HEK293 (cell line): ENCODE measurements around the gene MYLK4.
A peak's percentile ranks its signal among the peaks of the same experiment; 100 is the strongest.

Source experiments
- CTCF ChIA-PET: fragments of 350-600 bp; formaldehyde crosslinking; extraction: SDS; loops from one replicate; lab custom pipeline; 2021; ENCODE audit warnings: antibody characterized with exemption; lab: Yijun Ruan, JAX
- POLR2A ChIA-PET: fragments of 300-600 bp; formaldehyde crosslinking; extraction: SDS; loops from one replicate; lab custom pipeline; 2020; ENCODE audit warnings: antibody characterized with exemption, inconsistent platforms; lab: Yijun Ruan, JAX
- H3K27ac ChIP-seq: fragments of 200-500 bp; sonication (Bioruptor generic); 2 replicates; pipeline ENCODE4 v1.5.1; 2014; ENCODE audit warnings: low read depth, low read length, control low read depth, inconsistent platforms; ENCODE audit errors: extremely low read depth
- H3K36me3 ChIP-seq, 2 experiments: fragments of 200-500 bp in 1 of 2; sonication (Bioruptor generic) in 1 of 2; 1 replicate in 1 of 2; 2 replicates in 1 of 2; pipeline ENCODE4 v1.5.1; 2014 to 2017; ENCODE audit warnings: inconsistent platforms in 2 of 2, low read length in 2 of 2; ENCODE audit not compliant: control insufficient read depth in 2 of 2, insufficient read depth in 1 of 2
- H3K4me1 ChIP-seq: fragments of 200-500 bp; sonication (Bioruptor generic); 2 replicates; pipeline ENCODE4 v1.5.1; 2014; ENCODE audit warnings: mild to moderate bottlenecking, low read length, inconsistent platforms; ENCODE audit not compliant: control insufficient read depth, insufficient read depth
- H3K4me3 ChIP-seq: 2 replicates; pipeline ENCODE4 v1.5.1; 2011; ENCODE audit warnings: low read depth, mild to moderate bottlenecking, control low read depth, low read length, moderate library complexity
- H3K9me3 ChIP-seq: fragments of 200-500 bp; sonication (Bioruptor generic); 2 replicates; pipeline ENCODE4 v1.5.1; 2014; ENCODE audit warnings: low read depth, low read length, inconsistent platforms; ENCODE audit not compliant: control insufficient read depth, insufficient read depth
- CTCF ChIP-seq: fragments of 450-650 bp; formaldehyde crosslinking; IDR thresholded peaks from 2 replicates; pipeline ENCODE4 v1.5.1; 2016; ENCODE audit warnings: missing biosample characterization, missing genetic modification characterization
- GLIS1 ChIP-seq: fragments of 450-650 bp; formaldehyde crosslinking; IDR thresholded peaks from 2 replicates; pipeline ENCODE4 v1.5.1; 2016; ENCODE audit warnings: missing biosample characterization, missing genetic modification characterization
- INSM2 ChIP-seq: fragments of 450-650 bp; formaldehyde crosslinking; IDR thresholded peaks from 2 replicates; pipeline ENCODE4 v1.5.1; 2016; ENCODE audit warnings: missing biosample characterization, missing genetic modification characterization
- KLF16 ChIP-seq: fragments of 450-650 bp; formaldehyde crosslinking; IDR thresholded peaks from 2 replicates; pipeline ENCODE4 v1.5.1; 2017; ENCODE audit warnings: missing biosample characterization, missing genetic modification characterization
- SALL2 ChIP-seq: fragments of 450-650 bp; formaldehyde crosslinking; IDR thresholded peaks from 2 replicates; pipeline ENCODE4 v1.5.0; 2017; ENCODE audit warnings: missing biosample characterization, mild to moderate bottlenecking, missing genetic modification characterization, borderline replicate concordance
- SP3 ChIP-seq: fragments of 450-650 bp; formaldehyde crosslinking; IDR thresholded peaks from 2 replicates; pipeline ENCODE4 v1.5.1; 2016; ENCODE audit warnings: missing biosample characterization, missing genetic modification characterization
- ZBTB17 ChIP-seq: fragments of 450-650 bp; formaldehyde crosslinking; IDR thresholded peaks from 2 replicates; pipeline ENCODE4 v1.5.1; 2016; ENCODE audit warnings: missing biosample characterization, missing genetic modification characterization
- ZBTB26 ChIP-seq: fragments of 450-650 bp; formaldehyde crosslinking; optimal IDR thresholded peaks from 2 replicates; pipeline ENCODE3; 2016; ENCODE audit warnings: missing biosample characterization, mild to moderate bottlenecking, missing genetic modification characterization
- ZBTB8A ChIP-seq: fragments of 450-650 bp; formaldehyde crosslinking; IDR thresholded peaks from 2 replicates; pipeline ENCODE4 v1.5.1; 2016; ENCODE audit warnings: missing biosample characterization, missing genetic modification characterization
- ZEB2 ChIP-seq: fragments of 450-650 bp; formaldehyde crosslinking; IDR thresholded peaks from 2 replicates; pipeline ENCODE4 v1.5.1; 2016; ENCODE audit warnings: missing biosample characterization, missing genetic modification characterization
- ZNF10 ChIP-seq: fragments of 450-650 bp; formaldehyde crosslinking; IDR thresholded peaks from 2 replicates; pipeline ENCODE4 v1.5.1; 2017; ENCODE audit warnings: missing biosample characterization, missing genetic modification characterization
- ZNF2 ChIP-seq: fragments of 450-650 bp; formaldehyde crosslinking; IDR thresholded peaks from 2 replicates; pipeline ENCODE4 v1.5.1; 2016; ENCODE audit warnings: missing biosample characterization, missing genetic modification characterization
- ZNF221 ChIP-seq: fragments of 450-650 bp; formaldehyde crosslinking; IDR thresholded peaks from 2 replicates; pipeline ENCODE4 v1.5.1; 2017; ENCODE audit warnings: missing biosample characterization, missing genetic modification characterization, borderline replicate concordance
- ZNF341 ChIP-seq: fragments of 450-650 bp; formaldehyde crosslinking; IDR thresholded peaks from 2 replicates; pipeline ENCODE4; 2016; ENCODE audit warnings: low read depth, missing biosample characterization, missing genetic modification characterization
- ZNF354C ChIP-seq: fragments of 450-650 bp; formaldehyde crosslinking; IDR thresholded peaks from 2 replicates; pipeline ENCODE4 v1.5.1; 2016; ENCODE audit warnings: missing biosample characterization, missing genetic modification characterization, low read depth, borderline replicate concordance
- ZNF366 ChIP-seq: fragments of 450-650 bp; formaldehyde crosslinking; conservative IDR thresholded peaks from 2 replicates; pipeline ENCODE4 v1.5.1; 2016; ENCODE audit warnings: missing biosample characterization, missing genetic modification characterization
- ZNF510 ChIP-seq: fragments of 450-650 bp; formaldehyde crosslinking; IDR thresholded peaks from 2 replicates; pipeline ENCODE4 v1.5.1; 2018; ENCODE audit warnings: mild to moderate bottlenecking, missing genetic modification characterization, missing biosample characterization; ENCODE audit not compliant: insufficient replicate concordance
- ZNF571 ChIP-seq: fragments of 450-650 bp; formaldehyde crosslinking; IDR thresholded peaks from 2 replicates; pipeline ENCODE4 v1.5.0; 2017; ENCODE audit warnings: missing biosample characterization, missing genetic modification characterization
- ZNF654 ChIP-seq: fragments of 450-650 bp; formaldehyde crosslinking; IDR thresholded peaks from 2 replicates; pipeline ENCODE4 v1.5.1; 2016; ENCODE audit warnings: low read depth, missing biosample characterization, missing genetic modification characterization
- ZNF670 ChIP-seq: fragments of 450-650 bp; formaldehyde crosslinking; IDR thresholded peaks from 2 replicates; pipeline ENCODE4 v1.5.1; 2016; ENCODE audit warnings: missing biosample characterization, missing genetic modification characterization, low read depth
- ZNF837 ChIP-seq: fragments of 450-650 bp; formaldehyde crosslinking; IDR thresholded peaks from 2 replicates; pipeline ENCODE4 v1.5.1; 2016; ENCODE audit warnings: missing biosample characterization, missing genetic modification characterization
- TF ChIP-seq, protein P1 (sequence below): fragments of 450-650 bp; formaldehyde crosslinking; IDR thresholded peaks from 2 replicates; pipeline ENCODE4 v1.5.1; 2016; ENCODE audit warnings: missing biosample characterization, missing genetic modification characterization

Gene MYLK4

GRCh38 chr6:2790588-2791449 is 40.1 kb upstream of the MYLK4 start:
- peaks cover 0 to 16% of the 10 kb centered on the region in 2 experiments; a peak in 1 of 3 replicates for H3K36me3 ChIP-seq
- ChIA-PET POLR2A (interaction anchor here (0.7 to 1.1 kb wide), 7 partner anchors 13 to 261 kb away, joined by 3 to 15 read pairs (median 3); partner anchors contain the start of gene SERPINB1), CTCF (interaction anchor here (0.6 to 5.1 kb wide), 54 partner anchors 9 to 1195 kb away, joined by 3 to 118 read pairs (median 5); partner anchors contain the start of genes MYLK4 and SERPINB1)
- H3K4me1 ChIP-seq, result no peaks in the 10 kb centered on the region
- TF ChIP-seq ZEB2, result 0 out of 2 replicates have a peak, but pooled peaks have one; percentile 43
- TF ChIP-seq GLIS1 (tag by site-specific recombination), result peak; percentile 42
- TF ChIP-seq ZBTB8A (tag by site-specific recombination), result no peak
- TF ChIP-seq CTCF (tag by site-specific recombination), result peak; percentile 59; the same call in 1 of the 2 replicates
- TF ChIP-seq ZNF654, result peak; percentile 90
- TF ChIP-seq ZNF2 (tag by site-specific recombination), result 0 out of 2 replicates have a peak, but pooled peaks have one; percentile 18
- TF ChIP-seq SALL2 (tag by site-specific recombination), result no peak
- TF ChIP-seq ZNF366, result peak; percentile 48; the same call in 1 of the 2 replicates
- no peak for TF ChIP-seq ZBTB26 (tag by site-specific recombination)
- no peak for TF ChIP-seq ZNF221 (tag by site-specific recombination)
- TF ChIP-seq ZBTB17 (tag by site-specific recombination), result peak; percentile 40; the same call in 1 of the 2 replicates
- H3K4me3 ChIP-seq, result no peak overlapping the region
- no peak overlapping the region for H3K27ac ChIP-seq
- no peaks in the 10 kb centered on the region for H3K9me3 ChIP-seq

GRCh38 chr6:2786269-2786668 is 35.5 kb upstream of the MYLK4 start:
- peaks cover 0 to 55% of the 10 kb centered on the region in 2 experiments; a peak in 1 of 3 replicates for H3K36me3 ChIP-seq
- no peak overlapping the region for H3K4me3 ChIP-seq
- CTCF ChIA-PET, result interaction anchor here (0.7 kb wide), 1 partner anchor 1820 kb away, joined by 3 read pairs; no protein-coding TSS in a partner anchor
- H3K27ac ChIP-seq, result no peak overlapping the region
- TF ChIP-seq, protein P1, sequence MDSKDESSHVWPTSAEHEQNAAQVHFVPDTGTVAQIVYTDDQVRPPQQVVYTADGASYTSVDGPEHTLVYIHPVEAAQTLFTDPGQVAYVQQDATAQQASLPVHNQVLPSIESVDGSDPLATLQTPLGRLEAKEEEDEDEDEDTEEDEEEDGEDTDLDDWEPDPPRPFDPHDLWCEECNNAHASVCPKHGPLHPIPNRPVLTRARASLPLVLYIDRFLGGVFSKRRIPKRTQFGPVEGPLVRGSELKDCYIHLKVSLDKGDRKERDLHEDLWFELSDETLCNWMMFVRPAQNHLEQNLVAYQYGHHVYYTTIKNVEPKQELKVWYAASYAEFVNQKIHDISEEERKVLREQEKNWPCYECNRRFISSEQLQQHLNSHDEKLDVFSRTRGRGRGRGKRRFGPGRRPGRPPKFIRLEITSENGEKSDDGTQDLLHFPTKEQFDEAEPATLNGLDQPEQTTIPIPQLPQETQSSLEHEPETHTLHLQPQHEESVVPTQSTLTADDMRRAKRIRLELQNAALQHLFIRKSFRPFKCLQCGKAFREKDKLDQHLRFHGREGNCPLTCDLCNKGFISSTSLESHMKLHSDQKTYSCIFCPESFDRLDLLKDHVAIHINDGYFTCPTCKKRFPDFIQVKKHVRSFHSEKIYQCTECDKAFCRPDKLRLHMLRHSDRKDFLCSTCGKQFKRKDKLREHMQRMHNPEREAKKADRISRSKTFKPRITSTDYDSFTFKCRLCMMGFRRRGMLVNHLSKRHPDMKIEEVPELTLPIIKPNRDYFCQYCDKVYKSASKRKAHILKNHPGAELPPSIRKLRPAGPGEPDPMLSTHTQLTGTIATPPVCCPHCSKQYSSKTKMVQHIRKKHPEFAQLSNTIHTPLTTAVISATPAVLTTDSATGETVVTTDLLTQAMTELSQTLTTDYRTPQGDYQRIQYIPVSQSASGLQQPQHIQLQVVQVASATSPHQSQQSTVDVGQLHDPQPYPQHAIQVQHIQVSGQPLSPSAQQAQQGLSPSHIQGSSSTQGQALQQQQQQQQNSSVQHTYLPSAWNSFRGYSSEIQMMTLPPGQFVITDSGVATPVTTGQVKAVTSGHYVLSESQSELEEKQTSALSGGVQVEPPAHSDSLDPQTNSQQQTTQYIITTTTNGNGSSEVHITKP (tag by site-specific recombination), result no peak
- POLR2A ChIA-PET, result no interaction called here
- H3K4me1 ChIP-seq, result no peaks in the 10 kb centered on the region
- H3K9me3 ChIP-seq, result no peaks in the 10 kb centered on the region

- POLR2A ChIA-PET, result no interaction called here
- H3K27ac ChIP-seq, result no peak overlapping the region
- no peak overlapping the region for H3K4me3 ChIP-seq
- H3K9me3 ChIP-seq, result no peaks in the 10 kb centered on the region
- H3K36me3 ChIP-seq, result peaks cover 0 to 68% of the 10 kb centered on the region in 2 experiments; a peak in 2 of 3 replicates
- 0 out of 2 replicates have a peak, but pooled peaks cover 2% of the 10 kb centered on the region for H3K4me1 ChIP-seq
- CTCF ChIA-PET, result no interaction called here
- TF ChIP-seq ZNF354C (tag by site-specific recombination) (no peak), ZNF670 (no peak), ZNF510 (tag by site-specific recombination) (no peak), ZNF341 (no peak), ZNF571 (no peak), SP3 (tag by site-specific recombination) (no peak), INSM2 (tag by site-specific recombination) (no peak), ZNF837 (tag by site-specific recombination) (no peak), ZNF10 (no peak), KLF16 (tag by site-specific recombination) (no peak)
These were observed 34.2 kb upstream of the MYLK4 start for GRCh38 chr6:2784930-2785329.
